Limb (tissue), 2 donors: ENCODE results near the gene PRKG1.
"Not testable (repeated sequence)": the region's sequence is repeated elsewhere in the genome, so short reads cannot be mapped to it uniquely, and the experiment has no call there.

ENCODE experiments used
- DNase-seq, 2 donors: peaks; one replicate each; pipeline ENCODE4 v3.0.0-alpha.2; 2016; ENCODE audit errors: extremely low spot score in 2 of 2

PRKG1 gene

DNA sequence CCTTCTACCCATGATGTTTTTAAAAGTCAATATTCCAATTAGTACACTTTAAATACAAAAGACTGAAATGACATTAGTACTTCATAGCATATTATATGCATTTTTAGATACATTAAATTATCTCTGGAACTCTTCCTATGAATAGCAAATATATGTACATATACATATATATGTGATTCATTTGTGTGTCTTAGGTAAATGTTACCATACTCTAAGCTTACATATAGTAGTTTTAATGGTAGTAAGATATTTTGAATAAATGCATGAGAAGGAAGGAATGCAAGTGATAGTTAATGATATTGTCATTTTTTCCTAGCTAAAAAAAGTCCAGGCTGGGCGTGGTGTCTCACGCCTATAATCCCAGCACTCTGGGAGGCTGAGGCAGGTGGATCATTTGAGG lies 671.1 kb downstream of the PRKG1 start:
- no peak for DNase-seq

DNA sequence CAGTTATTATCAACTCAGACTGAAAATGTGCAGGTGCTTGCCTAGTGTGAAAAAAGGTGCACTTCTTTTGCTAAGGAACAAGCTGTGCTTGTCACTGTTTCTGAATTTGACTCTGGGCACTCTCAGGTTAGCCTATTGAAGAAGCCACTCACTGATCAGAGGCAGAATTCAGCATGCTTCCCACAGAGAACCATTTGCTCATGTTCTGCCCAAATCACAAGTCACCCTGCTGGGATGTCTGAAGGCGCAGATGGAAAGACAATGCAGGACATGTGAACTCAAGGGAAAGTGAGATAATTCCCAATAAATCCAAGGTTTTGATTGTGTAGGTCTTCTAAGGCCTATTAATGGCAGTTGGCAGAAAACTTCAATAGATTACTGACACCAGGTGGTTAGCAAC lies 672.9 kb downstream of the PRKG1 start:
- no peak for DNase-seq

- no peak for DNase-seq
Measured at GRCh38 chr10:51748959-51749358, 674.7 kb downstream of the PRKG1 start.

DNA sequence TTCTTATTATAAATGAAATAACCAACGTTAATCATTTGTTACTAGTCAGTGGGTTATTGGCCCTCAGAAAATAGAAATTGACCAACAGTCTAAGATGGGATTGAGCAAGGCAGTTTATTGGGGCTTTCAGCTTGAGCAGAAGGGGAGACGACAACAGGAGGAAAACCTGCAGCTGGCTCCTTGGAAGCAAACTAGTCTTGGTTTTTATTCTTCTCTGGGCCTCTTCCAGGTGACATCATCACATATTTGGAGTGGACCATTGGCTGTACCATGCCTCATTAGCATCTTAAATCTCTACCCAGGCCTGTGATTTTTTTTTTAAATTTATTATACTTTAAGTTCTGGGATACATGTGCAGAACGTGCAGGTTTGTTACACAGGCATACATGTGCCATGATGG lies 684.1 kb downstream of the PRKG1 start:
- no peak for DNase-seq

DNA sequence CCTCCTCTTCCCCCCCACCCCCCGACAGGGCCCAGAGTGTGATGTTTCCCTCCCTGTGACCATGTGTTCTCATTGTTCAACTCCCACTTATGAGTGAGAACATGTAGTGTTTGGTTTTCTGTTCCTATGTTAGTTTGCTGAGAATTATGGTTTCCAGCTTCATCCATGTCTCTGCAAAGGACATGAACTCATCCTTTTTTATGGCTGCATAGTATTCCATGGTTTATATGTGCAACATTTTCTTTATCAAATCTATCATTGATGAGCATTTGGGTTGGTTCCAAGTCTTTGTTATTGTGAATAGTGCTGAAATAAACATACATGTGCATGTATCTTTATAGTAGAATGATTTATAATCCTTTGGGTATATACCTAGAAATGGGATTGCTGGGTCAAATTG lies 684.6 kb downstream of the PRKG1 start:
- DNase-seq = not testable (repeated sequence)

DNA sequence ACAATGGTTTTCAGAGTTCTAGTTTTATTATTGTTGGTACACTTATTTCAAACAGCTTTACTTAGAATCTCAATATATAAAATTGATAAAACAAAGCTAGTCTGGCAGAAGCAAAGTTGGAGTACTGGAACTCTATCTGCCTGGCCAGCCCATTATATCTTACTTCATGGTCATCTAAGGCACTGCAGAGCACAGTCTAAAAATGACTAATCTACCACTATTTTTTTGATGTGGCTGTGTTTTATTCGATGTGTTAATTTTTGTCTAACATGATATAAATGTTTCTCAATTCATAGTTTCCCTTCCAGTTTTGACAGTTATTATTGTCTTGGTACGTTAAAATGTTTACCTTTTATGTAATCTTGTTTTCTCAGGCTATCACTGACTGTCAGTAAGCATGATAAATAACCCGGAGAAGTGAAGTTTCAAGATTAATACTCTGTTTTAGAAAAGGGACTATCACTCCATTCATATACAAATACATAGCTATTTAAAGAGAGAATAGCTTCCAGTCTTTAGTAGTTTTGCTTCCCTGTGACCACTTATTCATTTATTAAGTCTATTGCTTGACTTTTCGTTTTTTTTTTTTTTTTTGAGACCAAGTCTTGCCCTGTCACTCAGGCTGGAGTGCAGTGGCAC lies 685.7 kb downstream of the PRKG1 start:
- no peak for DNase-seq

DNA sequence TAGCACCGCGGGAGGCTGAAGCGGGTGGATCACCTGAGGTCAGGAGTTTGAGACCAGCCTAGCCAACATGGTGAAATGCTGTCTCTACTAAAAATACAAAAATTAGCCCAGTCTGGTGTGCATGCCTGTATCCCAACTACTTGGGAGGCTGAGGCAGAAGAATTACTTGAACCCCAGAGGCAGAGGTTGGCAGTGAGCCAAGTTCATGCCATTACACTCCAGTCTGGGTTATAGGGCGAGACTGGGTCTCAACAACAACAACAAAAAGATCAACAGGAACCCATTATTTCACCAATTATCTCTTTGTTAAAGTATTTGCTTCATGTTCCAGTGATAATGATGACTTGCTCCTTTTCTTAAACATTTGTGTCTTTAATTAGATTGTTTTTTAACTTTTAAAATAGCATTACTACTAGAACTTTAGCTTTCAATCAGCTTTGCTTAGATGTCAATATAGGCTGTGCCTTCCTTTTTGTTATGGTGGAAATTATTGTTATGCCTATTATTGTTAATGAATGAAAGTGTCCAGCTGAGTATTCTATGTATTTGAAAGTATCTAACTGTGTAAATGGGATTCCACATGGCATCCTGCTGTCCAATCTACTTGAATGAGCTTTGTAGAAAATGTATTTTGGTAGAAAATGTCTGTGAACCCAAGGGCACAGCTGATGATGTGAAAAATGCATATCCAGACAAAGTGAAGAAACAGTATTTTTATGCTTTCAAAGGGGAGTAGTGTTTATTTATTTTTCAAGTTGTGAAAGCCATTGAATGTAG lies 686.8 kb downstream of the PRKG1 start:
- no peak for DNase-seq

GRCh38 chr10:51763746-51764145 lies 689.5 kb downstream of the PRKG1 start:
- DNase-seq = no peak

GRCh38 chr10:51765284-51765971 lies 691.1 kb downstream of the PRKG1 start:
- DNase-seq = no peak

GRCh38 chr10:51766423-51767102 lies 692.3 kb downstream of the PRKG1 start:
- DNase-seq = no peak

DNA sequence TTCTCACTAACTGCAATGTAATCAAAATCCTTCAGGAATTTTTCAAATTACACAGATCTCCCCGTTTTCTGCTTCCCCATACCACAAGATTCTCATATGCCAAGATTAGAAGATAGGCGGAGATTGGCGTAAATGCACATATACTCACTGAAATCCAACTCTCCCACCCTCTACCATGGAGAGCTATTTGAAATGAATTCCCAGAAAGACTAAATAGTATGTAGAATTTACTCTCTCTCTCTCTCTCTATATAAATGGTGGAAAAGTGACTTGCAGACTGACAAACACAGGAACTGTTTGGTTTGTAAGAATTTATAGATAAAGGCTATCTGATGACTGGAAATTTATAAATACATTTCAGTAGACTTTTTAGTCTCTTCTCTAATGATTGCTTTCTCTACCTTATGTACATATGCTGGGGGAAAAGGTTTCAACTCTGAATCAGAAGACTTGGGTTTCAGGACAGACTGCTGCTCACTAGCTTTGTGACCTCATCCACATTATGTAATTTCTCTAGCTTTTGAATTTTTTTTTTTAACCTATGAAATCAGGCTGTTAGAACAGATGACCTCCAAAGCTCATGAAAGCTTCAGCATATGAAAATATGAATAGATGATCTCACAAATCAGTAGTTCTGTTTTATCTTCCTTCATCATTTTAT lies 692.9 kb downstream of the PRKG1 start:
- no peak for DNase-seq

DNA sequence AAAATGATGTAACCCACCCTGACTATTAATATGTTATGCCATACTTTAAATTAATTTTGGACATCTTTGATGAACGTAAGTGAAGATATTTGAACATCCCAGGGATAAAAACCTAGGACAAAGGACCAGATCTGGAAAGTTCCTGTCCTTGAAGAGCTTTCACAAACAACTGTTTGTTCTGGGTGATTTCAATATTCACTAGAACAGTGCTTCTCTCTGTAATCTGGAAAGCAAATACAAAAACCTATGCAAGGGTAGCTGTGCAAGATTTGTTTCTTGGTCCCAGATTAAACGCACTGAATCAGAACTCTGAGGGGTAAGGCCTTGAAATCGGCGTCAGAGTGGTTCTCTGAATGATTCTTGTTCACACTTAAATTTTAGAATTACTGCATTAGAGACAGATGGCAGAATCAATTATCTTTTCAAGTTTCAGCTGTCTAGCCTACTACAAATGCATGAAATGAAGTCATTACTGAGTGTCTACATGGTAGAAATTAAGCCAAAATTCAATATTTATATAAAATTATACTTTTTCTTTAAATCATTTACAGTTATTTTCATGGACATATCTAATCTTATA lies 694.7 kb downstream of the PRKG1 start:
- no peak for DNase-seq

- DNase-seq = no peak
Measured at GRCh38 chr10:51770709-51771108, 696.4 kb downstream of the PRKG1 start.

DNA sequence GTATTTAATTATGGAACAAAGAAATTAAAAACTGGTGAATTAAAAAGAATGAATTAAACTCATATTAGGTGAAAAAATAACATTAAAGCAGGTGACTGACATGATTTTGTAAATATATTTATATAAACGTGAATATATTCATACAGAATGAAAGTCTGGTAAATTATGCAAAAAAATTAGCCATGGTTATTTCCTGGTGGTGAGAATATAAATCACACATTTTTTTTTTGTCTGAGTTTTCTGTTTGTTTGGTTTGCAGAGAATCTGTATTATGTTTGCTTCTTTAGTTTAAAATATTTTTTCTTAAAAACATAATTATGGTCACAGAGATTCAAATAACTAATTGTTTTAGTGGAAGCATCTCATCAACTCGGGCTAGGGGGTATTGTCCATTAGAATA lies 698.1 kb downstream of the PRKG1 start:
- no peak for DNase-seq

DNA sequence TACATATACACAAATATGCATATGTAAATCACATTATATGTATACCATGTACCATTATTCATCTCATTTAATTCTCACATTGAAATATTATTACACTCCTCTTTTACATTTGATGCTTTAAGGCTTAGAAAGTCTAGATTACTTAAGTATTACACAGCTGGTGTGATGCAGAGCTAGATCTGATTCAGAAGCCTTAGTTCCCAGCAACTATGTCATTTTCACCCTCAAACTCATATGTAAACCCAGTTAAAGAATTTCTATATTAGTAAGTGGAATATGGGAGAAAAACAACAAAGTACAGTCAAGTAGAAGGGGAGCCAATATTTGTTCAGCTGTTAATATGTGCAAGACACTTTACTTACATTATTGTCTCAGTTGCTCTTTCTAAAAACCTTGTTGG lies 699.4 kb downstream of the PRKG1 start:
- DNase-seq = no peak

- DNase-seq = no peak
Measured at GRCh38 chr10:51783941-51784340, 709.7 kb downstream of the PRKG1 start.

DNA sequence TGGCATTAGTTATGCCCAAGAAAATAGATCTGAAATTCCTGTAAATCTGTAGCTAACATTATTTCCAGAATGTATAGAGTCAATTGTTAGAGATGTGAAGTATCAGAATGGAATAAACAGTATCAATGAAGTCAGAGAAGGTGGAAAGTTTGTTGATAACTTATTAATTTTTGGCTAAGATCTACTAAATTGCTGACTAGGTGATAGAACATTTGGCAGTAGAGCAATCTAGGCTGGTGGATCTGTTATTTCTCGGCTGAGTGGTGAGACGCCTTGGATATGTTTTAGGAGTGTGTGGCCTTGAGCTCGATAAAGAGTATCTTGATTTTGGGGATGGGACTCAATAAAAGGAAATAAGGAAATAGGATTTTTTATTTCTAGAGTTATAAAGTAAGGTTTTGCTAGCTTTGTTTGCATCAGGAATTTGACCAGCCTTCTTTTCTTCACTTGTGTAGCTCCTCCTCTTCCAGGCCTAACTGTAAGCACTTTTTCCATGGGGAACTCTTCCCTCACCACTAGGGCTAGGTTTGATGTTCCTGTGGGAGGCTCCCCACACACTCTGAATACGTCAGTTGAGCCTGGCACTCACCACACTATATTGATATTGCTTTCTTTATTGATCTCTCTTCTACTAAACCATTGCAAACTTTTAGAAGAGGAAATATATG lies 711.9 kb downstream of the PRKG1 start:
- no peak for DNase-seq

- DNase-seq = no peak
Measured at GRCh38 chr10:51786684-51787035, 712.4 kb downstream of the PRKG1 start.

- no peak for DNase-seq
Measured at GRCh38 chr10:51788273-51788672, 714.0 kb downstream of the PRKG1 start.

DNA sequence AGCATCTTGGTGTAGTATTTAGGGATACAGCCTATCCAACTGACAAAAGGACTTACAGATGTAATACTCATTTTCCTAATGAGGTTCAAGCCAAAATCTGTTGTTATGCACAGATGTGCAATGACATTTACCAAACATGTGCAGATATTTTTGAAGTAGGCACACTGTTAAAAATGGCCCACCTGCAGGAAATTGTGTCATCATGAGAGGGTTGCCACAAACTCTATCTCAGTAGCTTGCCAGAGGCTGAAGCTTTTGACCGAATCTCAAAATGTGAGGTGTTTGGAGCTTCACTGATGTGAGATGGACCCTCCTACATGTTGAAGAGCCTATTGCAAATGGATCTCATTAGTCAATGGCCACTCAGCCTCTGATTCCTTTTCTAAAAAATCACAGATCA lies 714.8 kb downstream of the PRKG1 start:
- no peak for DNase-seq

DNA sequence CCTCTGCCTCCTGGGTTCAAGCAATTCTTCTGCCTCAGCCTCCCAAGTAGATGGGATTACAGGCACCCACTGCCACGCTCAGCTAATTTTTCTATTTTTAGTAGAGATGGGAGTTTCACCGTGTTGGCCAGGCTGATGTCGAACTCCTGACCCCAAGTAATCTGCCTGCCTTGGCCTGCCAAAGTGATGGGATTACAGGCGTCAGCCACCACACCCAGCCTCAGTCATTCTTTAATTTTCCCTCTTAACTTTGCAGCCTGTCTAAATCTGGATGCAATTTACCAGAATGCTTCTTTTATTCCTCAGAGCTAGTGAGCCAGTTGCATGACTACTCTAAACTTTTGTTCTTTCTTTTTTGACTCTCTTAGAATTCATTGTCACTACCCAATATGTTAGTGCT lies 715.6 kb downstream of the PRKG1 start:
- no peak for DNase-seq
